GM19328 (cell line): ENCODE data around the gene SLC10A6.

Experiments
- ATAC-seq: cut with Tn5 transposase; IDR thresholded peaks from one replicate; pipeline ENCODE4 v1.9.1; 2021; ENCODE audit warnings: mild to moderate bottlenecking, moderate library complexity; ENCODE audit not compliant: unreplicated experiment

The SLC10A6 gene

GRCh38 chr4:86848136-86848535 lies 1.0 kb downstream of the SLC10A6 start:
- no peak for ATAC-seq

- ATAC-seq = no peak
Measured at GRCh38 chr4:86847571-86847970, 1.6 kb downstream of the SLC10A6 start.

GRCh38 chr4:86846921-86847320 lies 2.3 kb downstream of the SLC10A6 start:
- no peak for ATAC-seq

- ATAC-seq = no peak
Measured at GRCh38 chr4:86845593-86845992, 3.6 kb downstream of the SLC10A6 start.

- no peak for ATAC-seq
Measured at GRCh38 chr4:86841309-86841708, 7.9 kb downstream of the SLC10A6 start.

GRCh38 chr4:86840858-86841257 lies 8.3 kb downstream of the SLC10A6 start:
- no peak for ATAC-seq

- ATAC-seq = no peak
Measured at GRCh38 chr4:86837691-86838503, 11.3 kb downstream of the SLC10A6 start.

GRCh38 chr4:86835677-86836076 lies 13.5 kb downstream of the SLC10A6 start:
- ATAC-seq = no peak

GRCh38 chr4:86834901-86835300 lies 14.3 kb downstream of the SLC10A6 start:
- ATAC-seq = no peak

GRCh38 chr4:86833615-86834014 lies 15.6 kb downstream of the SLC10A6 start:
- ATAC-seq = no peak

GRCh38 chr4:86831262-86832130 lies 17.7 kb downstream of the SLC10A6 start:
- no peak for ATAC-seq

- no peak for ATAC-seq
Measured at GRCh38 chr4:86825511-86825910, 23.7 kb downstream of the SLC10A6 start.

GRCh38 chr4:86822136-86822535 lies 27.0 kb downstream of the SLC10A6 start:
- ATAC-seq = no peak

- no peak for ATAC-seq
Measured at GRCh38 chr4:86821151-86821550, 28.0 kb downstream of the SLC10A6 start.

- no peak for ATAC-seq
Measured at GRCh38 chr4:86819561-86819960, 29.6 kb downstream of the SLC10A6 start.

- no peak for ATAC-seq
Measured at GRCh38 chr4:86818841-86819240, 30.3 kb downstream of the SLC10A6 start.

GRCh38 chr4:86818211-86818610 lies 31.0 kb downstream of the SLC10A6 start:
- ATAC-seq = no peak

- no peak for ATAC-seq
Measured at GRCh38 chr4:86816501-86817273, 32.5 kb downstream of the SLC10A6 start.

GRCh38 chr4:86815653-86816052 lies 33.5 kb downstream of the SLC10A6 start:
- ATAC-seq = no peak

- no peak for ATAC-seq
Measured at GRCh38 chr4:86810847-86811246, 38.3 kb downstream of the SLC10A6 start.

GRCh38 chr4:86809809-86810208 lies 39.4 kb downstream of the SLC10A6 start:
- no peak for ATAC-seq
